Measurements from ENCODE around the gene IZUMO4. TPM values are rescaled to one million over a fixed set of nuclear protein-coding genes. Genes with fewer than 3 reads are reported as not detected.
A peak's percentile ranks its signal among the peaks of the same experiment; 100 is the strongest.
"Not testable (repeated sequence)": the region's sequence is repeated elsewhere in the genome, so short reads cannot be mapped to it uniquely, and the experiment has no call there.

Gene IZUMO4
- total RNA-seq, 1 donor from 2014 or later, result 2.2 TPM

DNA sequence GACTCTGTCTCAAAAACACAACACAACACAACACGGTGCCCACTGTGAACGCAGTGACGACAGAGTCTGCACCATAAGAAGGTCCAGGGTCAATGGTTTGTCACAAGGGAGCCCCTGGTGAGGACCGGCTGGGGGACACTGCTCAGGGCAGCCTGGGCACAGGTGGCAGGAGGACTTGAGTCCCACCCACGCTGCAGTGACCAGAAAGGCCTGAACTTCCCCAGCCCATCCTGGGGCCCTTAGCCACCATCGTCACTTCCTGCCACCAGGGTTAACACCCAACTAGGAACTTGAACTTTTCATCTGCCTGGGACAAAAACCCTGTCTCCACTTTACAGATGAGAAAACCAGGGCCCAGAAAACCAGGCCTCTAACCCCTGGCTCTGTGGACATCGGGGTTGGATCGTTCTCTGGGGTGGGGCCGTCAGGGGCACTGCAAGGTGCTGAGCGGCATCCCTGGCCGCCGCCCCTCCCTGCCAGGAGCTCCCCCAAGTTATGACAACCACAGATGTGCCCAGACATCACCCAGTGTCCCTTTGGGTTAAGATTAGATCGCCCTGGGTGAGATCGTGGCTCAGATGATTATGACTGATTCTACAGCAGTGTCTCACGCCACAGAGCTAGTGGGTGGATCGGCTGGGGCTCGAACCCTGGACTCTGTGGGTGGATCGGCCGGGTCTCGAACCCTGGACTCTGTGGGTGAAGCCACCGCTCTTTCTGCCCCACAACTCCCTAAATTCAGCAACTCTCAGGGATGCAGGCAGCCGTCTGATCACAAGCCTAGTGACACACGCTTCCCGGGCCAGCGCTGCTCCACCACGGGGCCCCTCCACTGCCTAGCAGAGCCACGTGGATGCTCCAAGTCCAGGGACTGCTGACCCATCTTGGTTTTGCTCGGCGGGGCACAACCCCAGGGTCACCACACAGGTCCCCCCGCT lies 14.6 kb upstream of the IZUMO4 start:
- DNase-seq, result no peak

- DNase-seq, result no peak
These were observed 13.4 kb upstream of the IZUMO4 start for GRCh38 chr19:2083174-2083854.

- peak; percentile 38 for DNase-seq
These were observed 11.6 kb upstream of the IZUMO4 start for GRCh38 chr19:2084993-2085720.

GRCh38 chr19:2086695-2087620 lies 9.8 kb upstream of the IZUMO4 start:
- not testable (repeated sequence) for DNase-seq

- DNase-seq, result no peak
These were observed 9.1 kb upstream of the IZUMO4 start for GRCh38 chr19:2087621-2088100.

DNA sequence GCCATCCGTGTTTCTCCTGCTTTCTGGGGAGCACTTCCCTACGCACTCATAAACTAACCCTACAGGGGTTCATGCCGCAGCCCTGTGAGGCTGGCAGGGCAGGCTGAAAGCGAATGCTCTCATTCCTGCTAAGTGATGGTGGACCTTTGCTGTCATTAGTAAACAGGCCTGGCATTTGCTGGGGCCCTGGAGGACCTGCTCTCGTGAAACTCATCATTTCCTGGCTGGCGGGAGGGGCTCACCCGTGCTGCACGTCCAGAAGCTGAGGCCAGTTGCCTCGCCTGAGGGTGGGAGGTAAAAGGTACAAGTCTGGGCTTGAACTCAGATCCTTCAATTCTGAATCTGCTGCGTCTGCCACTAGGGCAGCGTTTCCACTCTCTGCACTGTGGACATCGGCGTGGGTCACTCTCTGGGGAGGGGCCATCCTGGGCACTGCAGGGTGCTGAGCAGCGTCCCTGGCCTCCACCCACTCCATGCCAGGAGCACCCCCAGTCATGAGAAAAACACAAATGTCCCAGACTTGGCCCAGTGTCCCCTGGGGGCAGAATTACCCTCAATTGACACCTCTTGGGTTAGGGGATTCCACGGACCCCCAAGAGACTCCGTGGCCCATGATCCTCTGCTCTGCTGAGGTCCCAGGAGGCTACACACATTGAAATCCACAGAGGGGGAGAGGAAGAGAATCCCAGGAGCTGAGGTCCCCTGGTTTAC lies 7.6 kb upstream of the IZUMO4 start:
- DNase-seq, result no peak

DNA sequence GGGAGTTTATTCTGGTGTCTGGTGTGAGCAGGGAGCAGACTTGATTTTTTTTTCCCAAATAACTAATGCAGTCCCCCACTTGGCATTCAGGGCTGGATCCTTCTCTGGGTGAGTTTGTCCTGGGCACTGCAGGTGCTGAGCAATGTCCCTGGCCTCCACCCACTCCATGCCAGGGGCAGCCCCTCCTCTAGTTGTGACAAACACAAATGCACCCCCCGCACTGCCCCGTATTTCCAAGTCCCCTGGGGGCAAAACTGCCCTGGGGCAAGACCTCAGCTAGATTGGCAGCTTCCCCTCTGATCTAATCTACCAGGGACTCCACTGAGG lies 7.0 kb upstream of the IZUMO4 start:
- DNase-seq, result no peak

GRCh38 chr19:2091926-2092525 lies 4.7 kb upstream of the IZUMO4 start:
- DNase-seq, result not testable (repeated sequence)

- DNase-seq, result peak; percentile 94
These were observed 658 bp upstream of the IZUMO4 start, which contains the start of gene MOB3A for GRCh38 chr19:2096034-2096479. MOB3A (minus strand) TSS chr19:2096326; CDS start chr19:2078560, 17,766 bp downstream.

GRCh38 chr19:2097203-2097885 lies 629 bp downstream of the IZUMO4 start:
- DNase-seq, result no peak

DNA sequence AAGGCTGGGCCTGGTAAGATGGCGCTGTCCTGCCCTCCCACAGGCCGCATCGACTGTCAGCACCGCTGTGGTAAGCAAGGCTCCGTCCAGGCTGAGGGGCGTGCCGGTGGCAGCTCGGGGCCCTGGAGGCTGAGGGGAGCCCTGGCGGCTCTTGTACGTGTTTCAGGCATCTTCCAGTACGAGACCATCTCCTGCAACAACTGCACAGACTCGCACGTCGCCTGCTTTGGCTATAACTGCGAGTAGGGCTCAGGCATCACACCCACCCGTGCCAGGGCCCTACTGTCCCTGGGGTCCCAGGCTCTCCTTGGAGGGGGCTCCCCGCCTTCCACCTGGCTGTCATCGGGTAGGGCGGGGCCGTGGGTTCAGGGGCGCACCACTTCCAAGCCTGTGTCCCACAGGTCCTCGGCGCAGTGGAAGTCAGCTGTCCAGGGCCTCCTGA lies 1.2 kb downstream of the IZUMO4 start:
- no peak for DNase-seq

GRCh38 chr19:2099054-2099501 lies 2.4 kb downstream of the IZUMO4 start:
- DNase-seq, result no peak

- DNase-seq, result no peak
These were observed 3.4 kb downstream of the IZUMO4 start for GRCh38 chr19:2099937-2100718.

GRCh38 chr19:2100719-2101061 lies 4.0 kb downstream of the IZUMO4 start:
- DNase-seq, result no peak

DNA sequence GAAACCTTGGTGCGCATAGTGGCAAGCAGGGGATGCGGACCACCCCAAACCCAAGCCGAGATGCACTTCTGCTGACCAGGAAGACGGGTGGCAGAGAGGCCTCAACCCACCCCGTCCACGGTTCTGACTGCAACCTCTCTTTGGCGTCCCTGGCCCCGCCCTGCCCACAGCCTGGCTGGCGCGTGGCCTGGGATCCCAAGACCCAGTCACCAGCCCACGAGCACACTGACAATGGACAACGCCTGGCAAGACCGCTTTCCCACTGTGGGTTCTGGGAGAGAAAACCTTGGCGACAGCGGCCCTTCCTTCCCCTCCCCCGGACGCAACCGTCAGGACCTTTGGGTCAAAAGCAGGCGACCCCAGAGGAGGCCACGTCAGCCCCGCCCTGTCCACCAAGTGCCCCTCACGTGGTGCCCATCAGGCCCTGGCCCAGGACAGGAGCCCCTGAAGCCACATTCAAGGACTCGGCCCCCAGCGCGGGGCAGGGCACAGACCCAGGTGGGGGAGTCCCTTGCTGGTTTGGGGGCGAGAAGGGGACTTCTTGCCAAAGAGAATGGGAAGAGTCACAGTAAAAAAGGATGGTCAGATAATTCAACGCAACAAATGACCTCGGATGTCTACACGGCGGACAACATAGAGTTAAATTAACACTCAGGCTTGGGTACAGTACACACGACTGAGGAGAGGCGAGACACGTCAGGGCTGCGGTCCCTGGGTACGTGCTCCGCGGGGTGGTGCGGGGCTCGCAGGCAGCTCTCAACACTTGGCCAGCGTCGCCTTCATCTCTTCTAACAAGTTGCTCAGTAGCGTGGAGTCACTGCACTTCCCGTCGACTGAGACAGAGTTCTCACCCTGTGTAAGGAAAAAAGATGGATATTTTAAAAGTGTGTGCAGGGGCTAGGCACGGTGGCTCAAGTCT lies 5.0 kb downstream of the IZUMO4 start:
- no peak for DNase-seq

DNA sequence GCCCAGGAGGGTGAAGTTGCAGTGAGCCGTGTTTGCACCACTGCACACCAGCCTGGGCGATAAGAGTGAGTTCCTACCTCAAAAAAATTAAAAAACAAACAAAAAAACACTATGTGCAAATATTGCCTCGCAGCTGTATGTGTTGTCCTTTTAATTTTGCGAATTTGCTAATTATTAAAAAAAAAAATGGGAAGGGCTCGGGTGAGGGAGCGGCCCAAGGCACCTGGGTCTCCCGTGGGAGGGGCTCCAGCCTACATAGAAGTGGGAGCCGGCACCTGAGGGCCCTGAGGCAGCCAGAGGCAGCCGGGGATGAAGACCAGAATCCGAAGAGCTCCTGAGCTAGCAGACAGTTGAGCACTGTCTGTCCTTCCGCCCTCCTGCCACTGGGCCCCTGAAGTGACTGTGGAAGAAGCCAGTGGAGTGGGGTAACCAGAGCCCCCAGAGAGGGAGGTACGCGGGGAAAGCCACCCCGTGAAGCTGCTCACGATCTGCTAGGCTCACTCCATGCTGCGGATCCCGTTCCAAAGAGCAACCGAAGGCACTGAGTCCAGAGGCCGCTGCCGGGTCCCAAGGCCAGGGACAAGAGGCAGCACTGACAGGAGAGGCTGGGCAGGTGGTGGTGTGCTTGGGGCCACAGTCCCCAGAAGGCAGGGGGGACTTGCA lies 6.5 kb downstream of the IZUMO4 start:
- no peak for DNase-seq
